NB4 (cell line): ENCODE measurements around the gene CALM1.
A peak's percentile ranks its signal among the peaks of the same experiment; 100 is the strongest.

Experiments used
- DNase-seq: peaks from one replicate; pipeline ENCODE4 v3.0.0; 2010; ENCODE audit warnings: low read depth
- H3K4me3 ChIP-seq: one replicate; pipeline ENCODE4 v1.5.1; 2011; ENCODE audit warnings: mild to moderate bottlenecking, low read depth, low read length, moderate library complexity
- CTCF ChIP-seq: IDR thresholded peaks from one replicate; pipeline ENCODE4 v1.5.1; 2012; ENCODE audit warnings: low read depth, low read length
- MAX ChIP-seq: IDR thresholded peaks from 2 replicates; pipeline ENCODE4 v1.6.1; 2011; ENCODE audit warnings: low read depth, low read length
- MYC ChIP-seq: IDR thresholded peaks from 2 replicates; pipeline ENCODE4 v1.6.1; 2011; ENCODE audit warnings: low read depth, low read length
- POLR2A ChIP-seq: IDR thresholded peaks from 2 replicates; pipeline ENCODE4 v1.6.1; 2011; ENCODE audit warnings: mild to moderate bottlenecking; ENCODE audit not compliant: insufficient read length; ENCODE audit errors: extremely low read depth

The CALM1 gene

GRCh38 chr14:90397425-90398314, 841 bp downstream of the CALM1 start:
- TF ChIP-seq POLR2A (peak; percentile 16), MYC (no peak; the same call in 1 of the 2 replicates), CTCF (no peak), MAX (no peak)
- DNase-seq = peak; percentile 92
- peak overlapping the region; percentile 91 for H3K4me3 ChIP-seq

GRCh38 chr14:90398315-90398839, 1.5 kb downstream of the CALM1 start:
- peak; percentile 58 for TF ChIP-seq MYC
- TF ChIP-seq MAX = peak; percentile 37; the same call in 1 of the 2 replicates
- TF ChIP-seq POLR2A = no peak
- no peak for TF ChIP-seq CTCF
- peak; percentile 75 for DNase-seq
- H3K4me3 ChIP-seq = peak overlapping the region; percentile 85

- no peak for TF ChIP-seq POLR2A
- no peak for TF ChIP-seq MYC
- no peak for TF ChIP-seq MAX
- TF ChIP-seq CTCF = no peak
- no peak for DNase-seq
- peak overlapping the region; percentile 85 for H3K4me3 ChIP-seq
Observed at GRCh38 chr14:90398841-90399540, 2.2 kb downstream of the CALM1 start.

GRCh38 chr14:90399541-90400444, 3.0 kb downstream of the CALM1 start:
- TF ChIP-seq MYC (peak; percentile 78; the same call in 1 of the 2 replicates), POLR2A (no peak), MAX (peak; percentile 67), CTCF (peak; percentile 97)
- H3K4me3 ChIP-seq = peak overlapping the region; percentile 85
- peak; percentile 93 for DNase-seq
